GM12872 (cell line): Measurements from ENCODE around the gene TMEM151B.

ENCODE experiments used
- CTCF ChIP-seq: IDR thresholded peaks from 3 replicates; pipeline ENCODE4 v1.5.1; 2011; ENCODE audit warnings: low read depth, mild to moderate bottlenecking, low read length, moderate library complexity; ENCODE audit not compliant: insufficient read depth

TMEM151B gene

DNA sequence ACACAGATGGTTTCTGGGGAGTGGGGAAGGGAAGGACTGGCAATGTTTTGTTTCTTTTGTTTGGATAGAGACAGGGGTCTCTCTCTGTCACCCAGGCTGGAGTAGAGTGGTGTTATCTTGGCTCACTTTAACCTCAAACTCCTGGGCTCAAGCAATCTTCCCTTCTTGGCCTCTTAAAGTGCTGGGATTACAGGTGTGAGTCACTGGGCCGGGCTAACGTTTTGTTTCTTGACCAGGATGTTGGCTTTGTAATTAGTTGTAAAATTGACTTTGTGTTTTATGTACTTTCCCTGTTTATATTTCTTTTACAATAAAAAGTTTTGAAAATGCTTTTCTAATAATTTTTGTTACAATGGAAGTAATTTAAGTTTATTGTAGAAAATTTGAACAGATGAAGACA is 83.1 kb downstream of the TMEM151B start:
- no peak for TF ChIP-seq CTCF

GRCh38 chr6:44355640-44356039 is 85.4 kb downstream of the TMEM151B start:
- TF ChIP-seq CTCF, result no peak

GRCh38 chr6:44356487-44356886 is 86.2 kb downstream of the TMEM151B start:
- TF ChIP-seq CTCF, result no peak
